Ovary (tissue), 9 donors: ENCODE data around the gene HECW1. TPM values are rescaled to one million over a fixed set of nuclear protein-coding genes. Genes with fewer than 3 reads are reported as not detected.

Experiments
- DNase-seq, 5 donors: peaks; one replicate each; pipeline ENCODE4 v3.0.0-alpha.2; 2019 to 2020
- H3K27ac ChIP-seq, 2 donors: fragments of 200-600 bp; one replicate each; pipeline versions ENCODE4 v1.5.1 to v1.8.0; 2019 to 2022
- H3K27me3 ChIP-seq: fragments of 200-600 bp; one replicate; pipeline ENCODE4 v1.8.0; 2022
- H3K36me3 ChIP-seq: fragments of 200-600 bp; sonication (generic); one replicate; pipeline ENCODE4 v1.5.1; 2019
- H3K4me1 ChIP-seq: one replicate; pipeline ENCODE4 v1.8.1; 2013; ENCODE audit warnings: mild to moderate bottlenecking, moderate library complexity; ENCODE audit not compliant: insufficient read depth
- H3K4me3 ChIP-seq: fragments of 200-600 bp; sonication (generic); one replicate; pipeline ENCODE4 v1.5.1; 2017
- H3K9me3 ChIP-seq, 2 donors: fragments of 200-600 bp in 1 of 2; sonication (generic) in 1 of 2; one replicate each; pipeline versions ENCODE4 v1.5.1 to v1.8.1; 2013 to 2019; ENCODE audit warnings: mild to moderate bottlenecking in 1 of 2, moderate library complexity in 1 of 2
- EP300 ChIP-seq: sonication (generic); formaldehyde crosslinking; IDR thresholded peaks from one replicate; pipeline ENCODE4 v1.6.1; 2017; ENCODE audit warnings: antibody characterized with exemption
- POLR2A ChIP-seq: fragments of 450-650 bp; IDR thresholded peaks from one replicate; pipeline ENCODE4 v1.6.1; 2017; ENCODE audit warnings: antibody characterized with exemption, mild to moderate bottlenecking, moderate library complexity
- WGBS, 3 donors: extraction: QIAGEN DNeasy Blood & Tissue Kit in 1 of 3; methylation state at CpG; one replicate each; pipeline versions ENCODE4 v1.1.5 to v1.1.7; 2013 to 2017; 5-methylcytosine and 5-hydroxymethylcytosine counted together
- intact Hi-C, 4 donors: fragments of 100-400 bp; cut with DNase I; formaldehyde crosslinking; loops; one replicate each; pipeline versions ENCODE4 v1.11.0 to v1.15.1; 2022 to 2023
- polyA plus RNA-seq, 2 donors: library from polyadenylated mRNA; stranded (reverse); fragments of 200-250 nt in 1 of 2; fragments of 350-450 nt in 1 of 2; fragmentation: Illumina TruSeq in 1 of 2; extraction: RNeasy Lipid Tissue Mini Kit (QIAGEN cat#74804) in 1 of 2; gene quantifications; one replicate each; pipeline ENCODE4 v1.2.3, GENCODE V29; 2013 to 2014
- total RNA-seq, 7 donors: library from RNA; depleted of rRNA in 2 of 7; stranded (reverse); fragments of >200 nt in 2 of 7; fragmentation: NEBNext Ultra II Directional in 3 of 7; extraction: Animal tissue kit (Norgen Biotek cat#: 25700) in 3 of 7; gene quantifications; one replicate each; pipeline versions ENCODE4 v1.1.0 to v1.2.4, GENCODE V29; 2016 to 2023
- TF ChIP-seq, protein P1 (sequence below), 3 donors: fragments of 450-650 bp in 2 of 3; fragments of 200-600 bp in 1 of 3; IDR thresholded peaks; one replicate each; pipeline versions ENCODE4 v1.5.1 to v1.8.0; 2016 to 2022; ENCODE audit warnings: antibody characterized with exemption in 3 of 3, mild to moderate bottlenecking in 1 of 3
- donor health status: DM: no; HTN: no; CAD: no; lungs with moderate emphysema.
- donor health status: DM: no; HTN: no; CAD: no.
- donor health status: Bipolar disorder and iron deficiency.
- donor health status: DM: yes; HTN: yes; CAD: no.
- donor health status: DM: no; HTN: no; CAD: no.
- donor health status: DM: yes; HTN: yes; CAD: no.

HECW1 gene
- total and polyA plus RNA-seq, 9 donors: 0.31 to 6.4 (median 1.8) TPM; not detected in 1

GRCh38 chr7:43137811-43138210, 25.4 kb downstream of the HECW1 start:
- WGBS, 3 donors: 21 to 30% (median 30%) methylated on average over 3 of the region's 3 CpGs
- Histone ChIP-seq H3K27me3 (no peaks in the 10 kb centered on the region), H3K36me3 (no peaks in the 10 kb centered on the region), H3K4me1 (no peaks in the 10 kb centered on the region), H3K27ac (no peak overlapping the region), H3K9me3 (no peaks in the 10 kb centered on the region), H3K4me3 (no peak overlapping the region)
- no peak for TF ChIP-seq POLR2A
- TF ChIP-seq, protein P1, sequence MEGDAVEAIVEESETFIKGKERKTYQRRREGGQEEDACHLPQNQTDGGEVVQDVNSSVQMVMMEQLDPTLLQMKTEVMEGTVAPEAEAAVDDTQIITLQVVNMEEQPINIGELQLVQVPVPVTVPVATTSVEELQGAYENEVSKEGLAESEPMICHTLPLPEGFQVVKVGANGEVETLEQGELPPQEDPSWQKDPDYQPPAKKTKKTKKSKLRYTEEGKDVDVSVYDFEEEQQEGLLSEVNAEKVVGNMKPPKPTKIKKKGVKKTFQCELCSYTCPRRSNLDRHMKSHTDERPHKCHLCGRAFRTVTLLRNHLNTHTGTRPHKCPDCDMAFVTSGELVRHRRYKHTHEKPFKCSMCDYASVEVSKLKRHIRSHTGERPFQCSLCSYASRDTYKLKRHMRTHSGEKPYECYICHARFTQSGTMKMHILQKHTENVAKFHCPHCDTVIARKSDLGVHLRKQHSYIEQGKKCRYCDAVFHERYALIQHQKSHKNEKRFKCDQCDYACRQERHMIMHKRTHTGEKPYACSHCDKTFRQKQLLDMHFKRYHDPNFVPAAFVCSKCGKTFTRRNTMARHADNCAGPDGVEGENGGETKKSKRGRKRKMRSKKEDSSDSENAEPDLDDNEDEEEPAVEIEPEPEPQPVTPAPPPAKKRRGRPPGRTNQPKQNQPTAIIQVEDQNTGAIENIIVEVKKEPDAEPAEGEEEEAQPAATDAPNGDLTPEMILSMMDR (IDR thresholded peaks at IDR 0.05): no peak
- no peak for TF ChIP-seq EP300
- no peak for DNase-seq
- intact Hi-C loops: no loop called here

DNA sequence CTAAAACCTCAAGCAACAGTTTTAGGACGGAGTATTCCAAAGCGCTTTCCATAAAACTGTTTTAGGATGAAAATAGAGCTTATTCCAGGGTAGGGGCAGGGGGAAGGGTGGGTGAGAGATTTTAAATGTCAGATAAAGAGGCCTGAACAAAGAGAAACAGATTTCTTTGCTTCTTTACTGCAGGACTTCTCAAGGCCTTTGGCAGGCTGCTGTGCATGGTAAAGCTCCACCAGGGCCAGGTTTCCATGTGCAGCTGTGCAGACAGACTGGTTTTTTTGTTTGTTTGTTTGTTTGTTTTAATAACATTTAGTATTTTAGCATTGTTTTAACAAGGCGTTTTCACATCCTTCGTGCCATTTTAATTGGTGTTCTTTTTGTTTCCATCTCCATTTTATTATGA, 26.3 kb downstream of the HECW1 start:
- H3K4me1 ChIP-seq: no peaks in the 10 kb centered on the region
- H3K27me3 ChIP-seq: no peaks in the 10 kb centered on the region
- no peaks in the 10 kb centered on the region for H3K9me3 ChIP-seq
- no peak for DNase-seq
- intact Hi-C loops: no loop called here
- H3K36me3 ChIP-seq: no peaks in the 10 kb centered on the region
- no peak overlapping the region for H3K27ac ChIP-seq
- no peak overlapping the region for H3K4me3 ChIP-seq
- TF ChIP-seq POLR2A (no peak), EP300 (no peak)
- TF ChIP-seq, protein P1 (IDR thresholded peaks at IDR 0.05): no peak
- WGBS, 3 donors: 66 to 72% (median 66%) methylated on average over 4 of the region's 4 CpGs

- 81 to 87% (median 82%) methylated on average over 2 of the region's 2 CpGs for WGBS, 3 donors
- Histone ChIP-seq H3K27me3 (no peaks in the 10 kb centered on the region), H3K4me3 (no peak overlapping the region), H3K27ac (no peak overlapping the region), H3K36me3 (no peaks in the 10 kb centered on the region), H3K4me1 (no peaks in the 10 kb centered on the region), H3K9me3 (no peaks in the 10 kb centered on the region)
- DNase-seq: no peak
- no peak for TF ChIP-seq POLR2A
- no peak for TF ChIP-seq EP300
- TF ChIP-seq, protein P1 (IDR thresholded peaks at IDR 0.05): no peak
- intact Hi-C loops: no loop called here
Observed at GRCh38 chr7:43139137-43139536, 26.7 kb downstream of the HECW1 start.

- Histone ChIP-seq H3K9me3 (no peaks in the 10 kb centered on the region), H3K4me1 (no peaks in the 10 kb centered on the region), H3K36me3 (no peaks in the 10 kb centered on the region), H3K27me3 (no peaks in the 10 kb centered on the region), H3K27ac (no peak overlapping the region), H3K4me3 (no peak overlapping the region)
- no peak for TF ChIP-seq POLR2A
- no peak for TF ChIP-seq EP300
- TF ChIP-seq, protein P1 (IDR thresholded peaks at IDR 0.05): no peak
- no peak for DNase-seq
- intact Hi-C loops: no loop called here
- 97 to 99% (median 97%) methylated on average over 7 of the region's 7 CpGs for WGBS, 3 donors
Observed at GRCh38 chr7:43140186-43140585, 27.7 kb downstream of the HECW1 start.
